HG02938 (cell line): ENCODE measurements around the gene HELB.

Experiments used
- ATAC-seq: cut with Tn5 transposase; IDR thresholded peaks from one replicate; pipeline ENCODE4 v1.9.1; 2021; ENCODE audit warnings: mild to moderate bottlenecking, moderate library complexity; ENCODE audit not compliant: unreplicated experiment

Gene HELB

DNA sequence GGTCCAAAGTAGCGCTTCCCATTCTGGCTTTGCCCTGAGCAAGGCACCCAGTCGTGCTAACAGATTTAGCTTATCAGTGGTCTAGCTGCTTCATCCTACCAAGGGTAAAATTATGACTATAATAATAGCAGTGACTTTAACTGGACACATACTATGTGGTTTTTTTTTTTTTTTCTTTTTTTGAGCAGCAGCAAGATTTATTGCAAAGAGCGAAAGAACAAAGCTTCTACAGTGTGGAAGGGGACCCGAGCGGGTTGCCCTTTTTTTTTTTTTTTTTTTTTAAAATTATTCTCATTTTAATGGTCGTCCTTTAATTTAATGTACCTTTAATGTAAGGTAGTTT is 505 bp downstream of the HELB start:
- no peak for ATAC-seq

DNA sequence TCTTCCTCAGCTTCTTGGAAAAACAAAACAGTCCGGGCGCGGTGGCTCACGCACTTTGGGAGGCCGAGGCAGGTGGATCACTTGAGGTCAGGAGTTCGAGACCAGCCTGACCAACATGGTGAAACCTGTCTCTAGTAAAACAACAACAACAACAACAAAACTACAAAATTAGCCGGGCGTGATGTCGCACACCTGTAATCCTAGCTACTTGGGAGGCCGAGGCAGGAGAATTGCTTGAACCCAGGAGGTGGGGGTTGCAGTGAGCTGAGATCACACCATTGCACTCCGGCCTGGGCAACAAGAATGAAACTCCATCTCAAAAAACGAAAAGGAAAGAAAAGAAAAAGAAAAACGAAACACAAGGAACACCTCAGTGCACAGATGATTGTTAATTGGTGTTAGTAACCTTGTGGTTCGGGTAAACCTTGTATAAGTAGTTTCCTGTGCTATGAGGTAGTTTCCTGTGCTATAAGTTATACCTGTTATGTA is 1.1 kb downstream of the HELB start:
- ATAC-seq, result peak; percentile 78

DNA sequence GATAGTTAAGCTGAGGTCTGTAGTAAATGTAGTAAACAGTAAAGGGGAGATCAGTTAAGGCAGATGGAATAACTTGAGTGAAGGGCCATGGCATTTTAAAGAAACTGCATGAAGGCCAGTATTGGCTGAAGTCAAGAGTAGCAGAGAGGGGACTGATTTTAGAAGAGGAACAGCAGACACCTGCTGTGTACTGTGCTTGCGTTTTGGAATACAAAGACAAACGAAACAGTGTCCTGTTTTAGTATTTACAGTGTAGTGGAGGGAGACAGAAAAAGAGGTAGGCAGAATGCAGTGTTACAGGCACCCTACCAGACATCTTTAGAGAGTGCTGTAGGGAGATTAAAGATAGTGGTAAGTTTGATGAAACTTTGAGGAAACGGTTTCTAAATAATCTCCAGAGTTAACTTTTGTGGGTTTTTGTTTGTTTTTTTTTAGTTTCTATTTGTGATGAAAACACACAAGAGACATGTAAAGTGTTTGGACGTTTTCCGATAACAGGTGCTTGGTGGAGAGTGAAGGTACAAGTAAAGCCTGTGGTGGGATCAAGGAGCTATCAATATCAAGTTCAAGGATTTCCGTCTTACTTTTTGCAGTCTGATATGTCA is 2.1 kb downstream of the HELB start:
- no peak for ATAC-seq

DNA sequence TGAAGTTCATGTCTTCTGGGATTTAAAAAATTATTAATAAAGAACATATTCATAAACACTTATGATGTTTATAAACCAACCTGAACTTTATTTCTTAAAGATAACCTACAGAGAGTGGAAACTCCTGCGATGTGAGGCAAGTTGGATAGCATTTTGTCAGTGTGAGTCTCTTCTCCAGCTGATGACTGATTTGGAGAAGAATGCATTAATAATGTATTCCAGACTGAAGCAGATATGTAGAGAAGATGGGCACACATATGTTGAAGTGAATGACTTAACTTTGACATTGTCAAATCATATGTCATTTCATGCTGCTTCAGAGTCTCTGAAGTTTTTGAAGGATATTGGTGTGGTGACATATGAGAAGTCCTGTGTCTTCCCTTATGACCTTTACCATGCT is 7.3 kb downstream of the HELB start:
- ATAC-seq, result no peak

DNA sequence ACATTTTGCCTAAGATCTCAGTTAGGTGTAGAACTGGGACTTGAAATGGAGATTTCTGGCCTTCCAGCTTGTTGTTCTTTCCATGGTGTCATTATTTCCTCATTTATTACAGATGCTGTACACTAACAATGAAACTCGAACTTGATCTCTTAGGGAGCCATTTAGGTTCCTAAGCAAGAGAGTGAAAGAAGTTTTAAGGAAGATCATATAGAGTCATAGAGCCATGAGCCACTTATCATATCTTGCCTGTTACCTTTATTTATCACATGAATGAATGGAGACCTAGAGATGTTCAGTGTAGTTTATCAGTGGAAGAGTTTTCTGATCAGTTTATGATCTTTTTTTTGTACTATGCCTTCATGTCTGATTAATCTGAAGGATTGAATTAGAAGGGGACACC is 9.9 kb downstream of the HELB start:
- no peak for ATAC-seq

DNA sequence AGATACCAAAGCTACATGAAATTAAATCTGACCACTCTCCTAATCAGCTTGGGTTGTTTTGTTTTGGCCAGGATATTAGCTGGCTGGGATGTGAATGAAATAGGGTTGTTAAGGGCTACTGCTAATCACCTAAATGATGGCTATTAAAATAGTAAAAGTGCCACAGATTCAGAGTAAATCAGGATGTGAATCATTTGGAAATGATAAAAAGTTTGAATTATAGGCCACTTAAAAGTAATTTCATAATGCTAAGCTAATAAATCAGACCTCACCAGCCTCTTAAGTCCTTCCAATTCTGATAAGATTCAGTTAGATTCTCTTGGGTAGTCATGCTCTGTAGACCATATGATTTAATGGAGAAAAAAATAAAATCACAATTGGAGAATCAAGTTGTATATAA is 12.0 kb downstream of the HELB start:
- ATAC-seq, result no peak

DNA sequence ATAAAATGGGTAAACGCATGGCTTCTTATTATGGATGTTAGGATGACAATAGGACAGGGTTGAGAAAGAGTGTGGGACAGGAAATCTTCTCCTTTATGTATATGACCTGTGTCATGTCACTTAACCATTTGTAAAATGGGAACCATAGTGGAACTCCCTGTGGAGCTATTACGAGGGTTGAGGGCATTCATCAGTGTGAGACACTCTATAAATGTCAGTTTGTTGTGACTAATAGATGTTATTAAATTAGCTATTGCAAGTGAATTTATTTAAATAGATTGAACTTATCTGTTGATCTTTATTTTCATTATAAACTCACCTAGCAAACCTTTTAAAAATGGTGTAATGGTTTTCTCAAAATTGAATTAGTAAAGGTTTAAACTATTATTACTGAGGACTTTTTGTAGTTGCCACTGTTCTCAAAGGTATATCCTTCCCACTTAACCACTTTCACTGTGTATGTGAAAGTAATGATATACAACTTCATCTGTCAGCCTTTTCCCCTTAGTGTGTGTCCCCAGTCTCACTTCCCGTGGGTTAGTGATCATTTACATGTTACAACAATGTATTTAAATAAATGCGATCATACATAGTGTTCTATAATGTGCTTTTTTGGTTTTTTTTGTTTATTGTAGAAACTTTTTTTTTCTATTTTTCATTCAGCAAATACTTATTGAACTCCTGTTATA is 17.1 kb downstream of the HELB start:
- peak; percentile 62 for ATAC-seq

DNA sequence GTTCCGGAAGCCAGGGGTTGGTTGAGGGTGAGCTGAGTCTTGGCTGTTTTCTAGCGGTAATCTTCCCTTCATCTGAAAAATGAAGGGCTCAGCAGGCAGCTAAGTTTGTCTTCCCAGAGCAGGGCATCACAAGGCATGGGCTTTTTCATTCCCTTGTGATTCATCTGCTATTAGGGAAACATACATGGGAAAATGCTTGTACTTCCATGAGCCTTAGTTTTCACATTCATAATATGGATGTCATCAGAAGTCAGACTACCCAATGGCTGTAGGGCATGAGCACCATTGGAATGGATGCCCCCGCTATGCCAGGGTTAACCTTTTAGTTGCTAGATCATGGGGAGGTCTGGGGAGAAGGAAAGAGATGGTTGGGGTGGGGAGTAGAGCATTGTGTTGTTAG is 18.7 kb downstream of the HELB start:
- no peak for ATAC-seq

DNA sequence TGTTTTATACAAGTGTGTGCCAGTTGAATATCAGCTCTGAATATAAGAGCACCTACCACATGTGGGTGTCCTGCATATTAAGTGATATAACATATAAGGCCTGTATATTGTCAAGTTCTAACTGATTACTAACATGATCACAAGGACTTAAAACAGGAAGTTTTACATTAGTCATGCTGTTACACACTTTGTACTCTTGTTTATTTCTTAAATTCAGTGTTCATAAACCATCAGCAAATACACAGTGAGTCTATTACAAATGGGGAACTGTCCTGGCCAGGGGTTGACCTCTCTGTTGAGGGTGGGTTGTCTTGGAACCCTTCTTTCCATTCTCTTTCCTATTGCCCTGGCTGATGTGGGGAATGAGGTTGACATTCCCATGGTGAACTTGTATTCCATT is 19.1 kb downstream of the HELB start:
- no peak for ATAC-seq

DNA sequence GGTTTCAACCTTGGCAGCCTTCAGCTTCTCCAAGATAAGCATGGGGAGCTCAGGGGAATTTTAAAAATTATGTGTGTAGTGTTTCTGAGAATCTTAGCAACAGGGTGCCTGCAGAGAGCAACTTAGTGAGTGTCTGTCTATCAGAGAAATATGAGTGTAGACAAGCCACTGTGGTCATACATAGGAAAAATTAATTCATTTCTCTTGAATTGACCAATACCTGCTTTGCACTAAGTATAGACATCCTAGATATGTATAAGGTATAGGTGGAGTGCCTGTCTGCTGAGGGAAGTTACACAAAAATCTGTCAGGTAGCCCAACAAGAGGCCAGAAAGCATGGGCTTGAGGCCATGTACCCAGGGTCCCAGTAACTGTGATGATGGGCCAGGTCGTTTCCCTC is 20.7 kb downstream of the HELB start:
- no peak for ATAC-seq

DNA sequence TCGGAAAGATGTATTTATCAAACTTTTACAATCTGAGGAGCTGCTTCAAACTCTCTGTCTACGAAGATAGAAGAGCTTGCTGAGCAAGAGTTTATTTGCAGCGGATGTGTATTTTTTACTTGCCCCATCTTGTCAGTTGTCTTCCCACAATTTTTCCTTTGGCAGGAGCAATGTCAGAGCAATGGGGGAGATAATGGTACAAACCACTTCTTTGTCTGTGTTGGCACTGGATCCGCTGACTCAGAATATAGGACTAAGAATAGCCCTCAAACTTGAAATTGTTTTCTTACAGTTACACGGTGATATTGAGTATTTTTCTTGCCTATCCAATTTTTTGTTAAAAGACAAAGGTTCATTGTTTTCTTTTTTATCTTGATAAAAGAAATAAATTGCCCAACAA is 27.6 kb downstream of the HELB start:
- ATAC-seq, result no peak

DNA sequence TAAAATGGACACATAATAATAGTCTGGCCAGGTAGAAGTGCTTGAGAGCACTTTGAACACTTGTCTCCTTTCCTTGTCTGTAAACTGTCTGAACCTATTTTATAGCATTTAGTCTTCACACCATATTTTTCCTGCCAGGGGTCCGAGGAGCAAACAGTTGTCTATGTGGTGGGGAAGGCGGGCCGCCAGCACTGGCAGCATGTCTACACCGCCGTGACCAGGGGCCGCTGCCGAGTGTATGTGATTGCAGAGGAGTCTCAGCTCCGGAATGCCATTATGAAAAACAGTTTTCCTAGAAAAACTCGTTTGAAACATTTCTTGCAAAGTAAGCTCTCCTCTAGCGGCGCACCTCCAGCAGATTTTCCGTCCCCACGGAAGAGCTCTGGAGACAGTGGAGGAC is 28.7 kb downstream of the HELB start:
- ATAC-seq, result no peak

DNA sequence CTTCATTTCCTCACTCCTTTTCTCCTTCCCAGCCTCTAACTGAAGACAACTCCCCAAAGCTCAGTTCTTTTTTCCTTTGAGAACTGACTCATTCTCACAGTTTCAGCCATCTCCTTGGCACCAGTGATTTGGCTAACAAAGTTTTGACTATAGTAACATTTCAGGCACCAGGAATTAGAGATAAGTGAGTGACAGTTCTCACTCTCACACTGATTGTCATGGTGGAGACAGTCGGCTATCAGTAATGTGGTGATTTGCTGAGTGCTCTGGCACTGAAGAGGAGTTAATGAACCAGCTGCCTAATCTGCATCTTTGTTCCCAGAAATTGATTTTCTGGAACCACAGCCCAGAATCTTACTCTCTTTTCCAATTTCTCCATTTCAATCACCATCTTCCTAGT is 29.5 kb downstream of the HELB start:
- no peak for ATAC-seq

DNA sequence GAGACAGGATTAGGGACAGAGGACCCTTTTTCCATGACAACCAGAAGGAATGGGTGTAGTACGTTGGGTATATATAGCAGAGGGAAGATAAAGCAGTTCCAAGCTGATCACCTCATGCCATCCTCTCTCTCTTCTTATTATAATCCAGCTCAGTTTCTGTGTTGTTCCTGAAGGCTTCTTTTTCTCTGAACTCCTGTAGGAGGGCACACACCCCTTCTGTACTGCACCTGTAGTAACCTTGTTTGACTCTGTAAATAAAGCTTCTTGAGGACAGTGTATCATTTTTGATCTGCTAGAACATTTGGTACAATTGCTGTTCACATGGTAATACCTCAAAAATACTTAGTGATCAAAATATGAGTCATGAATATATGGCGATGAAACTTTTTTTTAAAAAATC is 33.5 kb downstream of the HELB start:
- no peak for ATAC-seq

DNA sequence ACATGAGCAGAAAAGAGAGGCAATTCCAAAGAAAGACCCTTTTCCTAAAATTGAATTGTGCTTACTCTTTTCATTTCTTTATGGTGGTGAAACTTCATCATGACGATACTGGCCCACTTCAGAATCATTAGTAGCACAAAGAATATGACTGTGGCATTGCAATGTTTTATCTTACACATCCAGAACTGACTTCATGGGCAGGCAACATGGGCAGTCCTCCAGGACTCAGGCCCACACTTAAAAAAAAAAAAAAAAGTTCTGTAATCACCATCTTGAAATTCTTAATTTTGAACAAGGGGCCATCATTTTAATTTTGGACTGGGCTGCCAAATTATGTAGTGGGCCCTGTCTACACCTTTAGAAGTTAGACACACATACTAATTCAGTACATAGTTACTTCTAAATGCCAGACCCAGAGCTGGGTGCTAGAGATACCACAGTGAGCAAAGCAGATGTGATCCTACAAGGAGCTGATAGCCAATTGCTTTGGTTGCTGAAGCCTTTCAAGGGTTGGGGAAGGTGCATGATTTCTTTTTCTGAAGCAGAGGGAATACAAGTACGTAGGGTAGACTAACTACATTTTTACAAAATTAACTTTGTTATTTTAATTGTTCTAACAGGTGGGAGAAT is 35.2 kb downstream of the HELB start:
- no peak for ATAC-seq

DNA sequence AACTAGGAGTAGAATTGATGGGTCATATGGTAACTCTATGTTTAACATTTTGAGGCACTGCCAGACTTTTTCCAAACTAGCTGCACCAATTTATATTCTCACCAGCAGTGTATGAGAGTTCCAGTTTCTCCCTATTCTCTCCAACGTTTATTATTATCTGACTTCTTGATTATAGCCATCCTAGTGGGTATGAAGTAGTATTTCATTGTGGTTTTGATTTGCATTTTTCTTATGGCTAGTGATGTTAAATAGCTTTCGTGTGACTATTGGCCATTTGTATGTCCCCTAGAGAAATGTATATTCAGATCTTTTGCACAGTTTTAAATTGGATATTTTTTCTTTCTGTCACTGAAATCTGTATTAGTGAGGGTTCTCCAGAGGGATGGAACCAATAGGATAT is 37.8 kb downstream of the HELB start:
- ATAC-seq, result no peak

DNA sequence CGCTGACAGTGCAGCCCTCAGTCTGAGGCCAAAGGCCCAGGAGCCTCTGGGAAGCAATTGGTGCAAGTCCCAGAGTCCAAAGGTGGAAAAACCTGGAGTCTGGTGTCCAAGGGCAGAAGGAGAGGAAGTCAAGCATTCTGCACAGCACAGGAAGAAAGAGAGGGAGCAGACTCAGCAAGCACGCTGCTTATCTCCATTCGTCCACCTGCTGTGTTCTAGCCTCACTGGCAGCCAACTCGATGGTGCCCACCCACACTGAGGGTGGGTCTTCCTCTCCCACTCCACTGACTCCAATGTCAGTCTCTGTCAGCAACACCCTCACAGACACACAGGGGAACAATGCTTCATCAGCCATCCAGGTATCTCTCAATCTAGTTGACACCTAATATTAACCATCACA is 38.8 kb downstream of the HELB start:
- ATAC-seq, result no peak

DNA sequence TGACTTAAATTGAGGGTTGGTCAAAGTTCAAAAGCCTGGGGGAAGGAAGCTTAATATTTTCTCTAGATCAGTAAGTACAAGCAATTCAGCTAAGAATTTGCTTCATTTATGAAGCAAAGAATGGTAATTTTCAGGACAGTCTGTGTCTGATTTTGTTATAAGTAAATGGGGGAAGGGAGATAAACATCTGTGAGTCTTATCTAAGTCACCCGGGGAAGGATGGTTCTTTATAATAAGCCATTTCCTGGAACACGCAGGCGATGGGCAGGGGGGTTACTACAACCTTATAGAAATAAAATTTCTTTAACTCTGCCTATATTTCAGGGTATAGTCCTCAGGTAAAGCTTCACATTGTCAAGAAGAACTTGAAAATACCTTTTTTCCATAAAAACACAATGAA is 42.9 kb downstream of the HELB start:
- ATAC-seq, result no peak

DNA sequence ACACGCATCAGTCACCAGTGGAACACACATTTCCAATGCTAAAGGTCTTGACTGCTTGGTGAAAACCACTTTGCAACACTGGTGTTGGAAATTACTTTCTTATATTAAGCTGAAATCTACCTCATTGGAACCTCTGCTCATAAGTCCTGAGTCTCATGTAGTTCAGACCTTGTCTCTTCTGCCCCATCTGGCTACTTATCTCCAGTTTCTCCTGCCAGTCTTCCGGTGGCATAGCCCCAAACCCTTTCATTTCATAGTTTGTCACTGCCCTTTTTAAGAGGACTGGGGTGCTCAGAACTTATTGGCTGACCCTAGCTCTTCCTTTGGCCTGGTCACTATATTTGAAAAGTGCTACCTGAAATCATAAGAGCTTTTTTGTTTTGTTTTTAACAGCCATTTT is 43.7 kb downstream of the HELB start:
- ATAC-seq, result no peak

DNA sequence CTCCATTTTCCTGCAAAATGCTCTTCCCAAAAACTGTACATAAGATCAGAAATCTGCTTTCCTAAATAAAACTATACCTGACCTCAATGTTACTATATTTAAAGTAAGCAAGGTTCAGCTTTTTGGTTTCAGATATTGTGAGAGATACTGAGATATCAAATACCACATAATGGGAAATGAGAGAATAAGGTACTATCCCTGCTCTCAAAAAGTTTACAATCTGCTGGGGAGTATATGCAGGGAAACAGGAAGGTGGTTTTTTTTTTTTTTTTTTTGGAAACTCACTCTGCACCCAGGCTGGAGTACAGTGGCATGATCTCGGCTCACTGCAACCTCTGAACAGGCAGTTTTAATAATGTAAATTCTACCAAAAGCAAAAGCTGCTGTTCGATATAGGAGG is 49.0 kb downstream of the HELB start:
- ATAC-seq, result no peak

DNA sequence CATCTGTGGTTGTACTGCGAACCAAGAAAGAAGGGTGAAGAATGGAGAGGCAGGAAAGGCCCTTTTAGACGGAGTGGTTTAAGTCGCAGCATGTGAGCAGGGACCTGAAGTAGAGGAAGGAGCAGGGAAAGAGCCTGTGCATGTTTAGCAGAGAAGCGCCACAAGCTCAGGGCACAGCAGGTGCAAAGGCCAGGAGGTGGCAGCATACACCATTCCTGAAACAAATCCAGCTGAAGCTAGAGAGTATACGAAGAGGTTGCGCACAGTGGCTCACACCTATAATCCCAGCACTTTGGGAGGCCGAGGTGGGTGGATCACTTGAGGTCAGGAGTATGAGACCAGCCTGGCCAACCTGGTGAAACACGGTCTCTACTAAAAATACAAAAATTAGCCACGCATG is 49.9 kb downstream of the HELB start:
- no peak for ATAC-seq

DNA sequence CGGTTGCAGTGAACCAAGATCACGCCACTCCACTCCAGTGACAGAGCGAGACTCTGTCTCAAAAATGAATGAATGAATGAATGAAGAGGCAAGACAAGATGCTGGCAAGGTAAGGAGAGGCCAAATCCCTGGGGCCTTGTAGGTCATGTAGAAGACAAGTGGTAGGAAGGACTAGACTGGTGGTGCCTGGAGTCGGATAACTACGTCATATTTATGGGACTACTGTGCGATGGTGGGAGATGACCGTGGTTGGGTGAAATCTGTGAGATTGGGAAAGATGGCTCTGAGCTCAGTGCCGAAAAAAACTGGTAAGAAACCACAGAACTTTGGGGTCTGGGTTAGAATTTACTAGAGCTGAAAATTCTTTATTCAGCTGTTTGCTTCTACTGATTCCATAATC is 50.6 kb downstream of the HELB start:
- no peak for ATAC-seq

DNA sequence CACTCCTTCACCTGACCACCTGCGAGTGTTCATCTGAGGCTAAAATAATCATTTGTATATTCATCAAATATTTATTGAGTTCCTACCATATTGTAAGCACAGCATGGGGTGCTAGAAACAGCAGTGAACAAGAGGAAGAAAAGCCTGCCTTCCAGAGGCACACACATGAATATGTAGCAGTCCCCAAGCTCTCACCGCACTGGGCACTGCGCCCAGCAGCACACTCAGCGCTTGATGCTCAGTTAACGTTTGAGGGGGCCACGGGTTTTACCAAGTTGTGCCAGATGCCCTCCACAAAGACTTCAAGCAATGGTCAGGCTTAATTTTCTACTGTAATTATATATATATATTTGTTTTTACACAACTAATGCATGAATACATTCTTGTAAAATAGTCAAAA is 52.0 kb downstream of the HELB start:
- no peak for ATAC-seq
